ENCODE results near the gene UBXN4.
"Not testable (repeated sequence)": the region's sequence is repeated elsewhere in the genome, so short reads cannot be mapped to it uniquely, and the experiment has no call there.

- TF ChIP-seq CTCF, EZH2phosphoT487 (IDR thresholded peaks at IDR 0.05; ENCODE audit: low read length): not testable (repeated sequence)
Measured at GRCh38 chr2:135704075-135704474, 37.6 kb upstream of the UBXN4 start.

All from MM.1S (cell line).